B cell (primary cell): ENCODE data around the gene CTCFL. TPM values are rescaled to one million over a fixed set of nuclear protein-coding genes. Genes with fewer than 3 reads are reported as not detected.

ENCODE experiments used
- ATAC-seq: fragments of 200-7000 bp; cut with Tn5 transposase; one replicate; pipeline ENCODE4 v1.10.0; 2021; ENCODE audit warnings: low read depth, mild to moderate bottlenecking, moderate number of reproducible peaks, moderate library complexity
- CTCF ChIA-PET: fragments of 350-600 bp; sonication (Branson Sonifier 250); formaldehyde crosslinking; loops from one replicate; lab custom pipeline; 2021; ENCODE audit warnings: antibody characterized with exemption, inconsistent platforms; lab: Charles Lee
- POLR2A ChIA-PET: fragments of 350-600 bp; sonication (Branson Sonifier 250); formaldehyde crosslinking; loops from one replicate; lab custom pipeline; 2021; ENCODE audit warnings: antibody characterized with exemption; lab: Charles Lee
- DNase-seq: peaks from one replicate; pipeline ENCODE4 v3.0.0; 2013
- H2AFZ ChIP-seq: 2 replicates; pipeline ENCODE4 v1.6.1; 2012; ENCODE audit warnings: mild to moderate bottlenecking, low read depth, low read length; ENCODE audit not compliant: insufficient read depth, poor library complexity, severe bottlenecking
- H3K27ac ChIP-seq, 2 donors: 1 replicate in 1 of 2; 2 replicates in 1 of 2; pipeline ENCODE4 v1.5.1; 2012 to 2013; ENCODE audit warnings: low read length in 2 of 2, mild to moderate bottlenecking in 2 of 2, moderate library complexity in 1 of 2
- H3K27me3 ChIP-seq, 4 experiments: fragments of 200-600 bp in 1 of 4; sonication (generic) in 1 of 4; replicated peaks in 1 of 4; 1 replicate in 2 of 4; 2 replicates in 2 of 4; pipeline versions ENCODE4 v1.6.1 to v1.7.0; 2013 to 2016; ENCODE audit warnings: low read length in 3 of 4, mild to moderate bottlenecking in 2 of 4, mixed read lengths in 1 of 4, moderate library complexity in 1 of 4; ENCODE audit not compliant: insufficient read depth in 4 of 4, control insufficient read depth in 3 of 4; ENCODE audit errors: control extremely low read depth in 1 of 4
- H3K36me3 ChIP-seq, 2 experiments: replicated peaks in 1 of 2; 1 replicate in 1 of 2; 2 replicates in 1 of 2; pipeline versions ENCODE4 v1.6.1 to v1.7.1; 2013; ENCODE audit warnings: low read length in 1 of 2; ENCODE audit not compliant: insufficient read depth in 2 of 2, control insufficient read depth in 1 of 2; ENCODE audit errors: control extremely low read depth in 1 of 2, extremely low read depth in 1 of 2
- H3K4me1 ChIP-seq, 2 donors: fragments of 200-600 bp in 1 of 2; sonication (generic) in 1 of 2; 1 replicate in 1 of 2; 2 replicates in 1 of 2; pipeline versions ENCODE4 v1.5.1 to v1.6.1; 2013 to 2017; ENCODE audit warnings: low read length in 2 of 2; ENCODE audit not compliant: control insufficient read depth in 2 of 2, insufficient read depth in 2 of 2
- H3K4me2 ChIP-seq: replicated peaks from 2 replicates; pipeline ENCODE3; 2012; ENCODE audit warnings: mild to moderate bottlenecking, low read depth, low read length; ENCODE audit not compliant: poor library complexity, severe bottlenecking
- H3K4me3 ChIP-seq, 5 experiments: fragments of 200-600 bp in 1 of 5; sonication (generic) in 1 of 5; 1 replicate in 3 of 5; 2 replicates in 2 of 5; pipeline versions ENCODE4 v1.5.1 to v1.7.0; 2011 to 2016; ENCODE audit warnings: low read length in 4 of 5, mild to moderate bottlenecking in 4 of 5, low read depth in 2 of 5, control low read depth in 1 of 5, moderate library complexity in 1 of 5; ENCODE audit not compliant: insufficient read depth in 1 of 5; ENCODE audit errors: control extremely low read depth in 1 of 5, extremely low read depth in 1 of 5
- H3K79me2 ChIP-seq: fragments of 200-600 bp; sonication (generic); one replicate; pipeline ENCODE4 v1.6.0; 2016; ENCODE audit warnings: low read length; ENCODE audit not compliant: control insufficient read depth, insufficient read depth
- H3K9ac ChIP-seq: fragments of 200-600 bp; sonication (generic); 2 replicates; pipeline ENCODE4 v1.6.1; 2017; ENCODE audit warnings: mild to moderate bottlenecking, low read length, moderate library complexity
- H3K9me3 ChIP-seq, 3 donors: one replicate each; pipeline versions ENCODE4 v1.6.1 to v1.7.1; 2013; ENCODE audit warnings: low read length in 2 of 3; ENCODE audit not compliant: control insufficient read depth in 2 of 3, insufficient read depth in 1 of 3; ENCODE audit errors: control extremely low read depth in 1 of 3
- H4K20me1 ChIP-seq: 2 replicates; pipeline ENCODE4 v1.6.0; 2012; ENCODE audit warnings: mild to moderate bottlenecking, low read length; ENCODE audit not compliant: insufficient read depth, control insufficient read depth, poor library complexity, severe bottlenecking
- H3K27ac Mint-ChIP-seq: one replicate; pipeline ENCODE4 v1.8.0; 2021; ENCODE audit warnings: mixed read lengths
- H3K27me3 Mint-ChIP-seq: one replicate; pipeline ENCODE4 v1.8.0; 2021; ENCODE audit warnings: mixed read lengths
- H3K4me1 Mint-ChIP-seq: one replicate; pipeline ENCODE4 v1.8.0; 2021; ENCODE audit warnings: mixed read lengths
- H3K4me3 Mint-ChIP-seq: one replicate; pipeline ENCODE4 v1.8.0; 2021; ENCODE audit warnings: mixed read lengths
- H3K9me3 Mint-ChIP-seq: one replicate; pipeline ENCODE4 v1.8.0; 2022; ENCODE audit warnings: mixed read lengths; ENCODE audit not compliant: insufficient read depth
- CTCF ChIP-seq: fragments of 200-600 bp; IDR thresholded peaks from one replicate; pipeline ENCODE4 v1.8.0; 2022; ENCODE audit warnings: antibody characterized with exemption, mild to moderate bottlenecking
- EZH2 ChIP-seq: IDR thresholded peaks from 2 replicates; pipeline ENCODE4 v1.6.1; 2012; ENCODE audit warnings: borderline replicate concordance, low read depth, mild to moderate bottlenecking, moderate library complexity, low read length; ENCODE audit not compliant: insufficient read depth, poor library complexity, severe bottlenecking
- WGBS: methylation state at CpG from one replicate; pipeline ENCODE4 v1.1.5; 2013; ENCODE audit warnings: missing lambda C conversion rate; ENCODE audit not compliant: insufficient coverage; 5-methylcytosine and 5-hydroxymethylcytosine counted together
- intact Hi-C: fragments of 100-400 bp; cut with micrococcal nuclease; formaldehyde crosslinking; loops from one replicate; pipeline ENCODE4 v1.10.0; 2022
- polyA plus RNA-seq: library from polyadenylated mRNA; depleted of rRNA; stranded (reverse); fragments of >200 nt; gene quantifications from 2 replicates; pipeline ENCODE4 v1.2.3, GENCODE V29; 2012
- total RNA-seq, 2 donors: library from RNA; stranded (reverse); fragments of 120-200 nt in 1 of 2; gene quantifications; 1 replicate in 1 of 2; 2 replicates in 1 of 2; pipeline versions ENCODE4 v1.2.3 to v1.2.4, GENCODE V29; 2013 to 2022

The CTCFL gene
- total and polyA plus RNA-seq, 2 donors (not counting 1 experiment from before 2014, with no cell fraction given) = not detected

GRCh38 chr20:57546956-57547649 lies 22.2 kb upstream of the CTCFL start:
- Histone ChIP-seq H3K4me3 (no peak overlapping the region), H2AFZ (no peak overlapping the region), H3K27ac (no peak overlapping the region), H3K4me1 (no peaks in the 10 kb centered on the region), H3K27me3 (peaks cover 0 to 5% (median 3%) of the 10 kb centered on the region in 4 experiments), H3K4me2 (no peak overlapping the region), H3K9ac (no peak overlapping the region), H4K20me1 (no peaks in the 10 kb centered on the region), H3K36me3 (no peaks in the 10 kb centered on the region), H3K9me3 (no peaks in the 10 kb centered on the region), H3K79me2 (no peaks in the 10 kb centered on the region)
- Mint-ChIP-seq H3K27me3 (peaks cover 44% of the 10 kb centered on the region), H3K4me3 (no peak overlapping the region), H3K4me1 (no peaks in the 10 kb centered on the region), H3K27ac (no peak overlapping the region), H3K9me3 (no peaks in the 10 kb centered on the region)
- ATAC-seq = no peak
- ChIA-PET CTCF (no interaction called here), POLR2A (no interaction called here)
- intact Hi-C loops = no loop called here
- no peak for DNase-seq
- 87% methylated on average over 6 of the region's 8 CpGs for WGBS
- TF ChIP-seq CTCF (no peak), EZH2 (no peak)

GRCh38 chr20:57545927-57546662 lies 21.2 kb upstream of the CTCFL start:
- no peak for DNase-seq
- Mint-ChIP-seq H3K27ac (no peak overlapping the region), H3K9me3 (no peaks in the 10 kb centered on the region), H3K4me3 (no peak overlapping the region), H3K4me1 (no peaks in the 10 kb centered on the region), H3K27me3 (peaks cover 48% of the 10 kb centered on the region)
- intact Hi-C loops = no loop called here
- Histone ChIP-seq H3K27ac (no peak overlapping the region), H3K79me2 (no peaks in the 10 kb centered on the region), H3K4me1 (no peaks in the 10 kb centered on the region), H4K20me1 (no peaks in the 10 kb centered on the region), H3K9ac (no peak overlapping the region), H3K4me3 (no peak overlapping the region), H3K9me3 (no peaks in the 10 kb centered on the region), H2AFZ (no peak overlapping the region), H3K36me3 (no peaks in the 10 kb centered on the region), H3K27me3 (peaks cover 0 to 3% (median 2%) of the 10 kb centered on the region in 4 experiments), H3K4me2 (no peak overlapping the region)
- TF ChIP-seq CTCF = no peak
- no peak for TF ChIP-seq EZH2
- WGBS = 87% methylated on average over 9 of the region's 12 CpGs
- ChIA-PET CTCF (no interaction called here), POLR2A (no interaction called here)
- no peak for ATAC-seq
